IMR-90 (cell line): Measurements from ENCODE around the gene SMIM26. TPM values are rescaled to one million over a fixed set of nuclear protein-coding genes. Genes with fewer than 3 reads are reported as not detected.
A peak's percentile ranks its signal among the peaks of the same experiment; 100 is the strongest.

Experiments used
- ATAC-seq: fragments of 200-7000 bp; cut with Tn5 transposase; 2 replicates; pipeline ENCODE4 v1.9.1; 2020; ENCODE audit warnings: low read depth, mild to moderate bottlenecking, moderate library complexity
- BruUV-seq: library from RNA; stranded (reverse); fragments of 400-500 nt; replicated peaks from 2 replicates; lab custom pipeline; 2021; lab: Mats Ljungman, UMichigan
- CTCF ChIA-PET: fragments of 300-600 bp; formaldehyde crosslinking; extraction: SDS; loops from one replicate; lab custom pipeline; 2021; ENCODE audit warnings: antibody characterized with exemption; lab: Yijun Ruan, JAX
- POLR2A ChIA-PET: fragments of 300-600 bp; sonication (Branson Sonifier 250); formaldehyde crosslinking; loops from one replicate; lab custom pipeline; 2022; ENCODE audit warnings: antibody characterized with exemption; ENCODE audit not compliant: unreplicated experiment; lab: Charles Lee
- DNase-seq: peaks from one replicate; pipeline ENCODE4 v3.0.0; 2013
- H2AFZ ChIP-seq: replicated peaks from 2 replicates; pipeline ENCODE3; 2013; ENCODE audit warnings: low read length, mild to moderate bottlenecking; ENCODE audit not compliant: poor library complexity
- H2AK5ac ChIP-seq: 2 replicates; pipeline ENCODE4 v1.6.1; 2013; ENCODE audit warnings: low read depth, low read length, inconsistent platforms
- H2AK9ac ChIP-seq: replicated peaks from 2 replicates; pipeline ENCODE3; 2013; ENCODE audit warnings: mild to moderate bottlenecking, low read depth, low read length, moderate library complexity; ENCODE audit not compliant: poor library complexity
- H2BK120ac ChIP-seq: 2 replicates; pipeline ENCODE4 v1.6.1; 2013; ENCODE audit warnings: low read depth, low read length, inconsistent platforms
- H2BK15ac ChIP-seq: 3 replicates; pipeline ENCODE4 v1.6.1; 2013; ENCODE audit warnings: low read depth, low read length, inconsistent platforms
- H2BK20ac ChIP-seq: 2 replicates; pipeline ENCODE4 v1.6.1; 2013; ENCODE audit warnings: low read depth, mild to moderate bottlenecking, inconsistent platforms, low read length, moderate library complexity
- H2BK5ac ChIP-seq: 2 replicates; pipeline ENCODE4 v1.6.1; 2013; ENCODE audit warnings: mild to moderate bottlenecking, low read depth, low read length, inconsistent platforms; ENCODE audit not compliant: poor library complexity, severe bottlenecking
- H3K14ac ChIP-seq: replicated peaks from 2 replicates; pipeline ENCODE4 v1.6.1; 2013; ENCODE audit warnings: low read depth, low read length, inconsistent platforms
- H3K18ac ChIP-seq: 2 replicates; pipeline ENCODE4 v1.6.1; 2013; ENCODE audit warnings: low read depth, low read length, control low read depth
- H3K23ac ChIP-seq: 2 replicates; pipeline ENCODE4 v1.6.1; 2013; ENCODE audit warnings: low read depth, low read length, inconsistent platforms
- H3K27ac ChIP-seq: 2 replicates; pipeline ENCODE4 v1.5.1; 2013; ENCODE audit warnings: mild to moderate bottlenecking, control low read depth, low read length; ENCODE audit not compliant: insufficient read depth
- H3K27me3 ChIP-seq: 2 replicates; pipeline ENCODE4 v1.6.1; 2013; ENCODE audit warnings: low read length; ENCODE audit not compliant: control insufficient read depth, insufficient read depth
- H3K36me3 ChIP-seq: 2 replicates; pipeline ENCODE4 v1.6.1; 2013; ENCODE audit warnings: low read length, mixed read lengths; ENCODE audit not compliant: control insufficient read depth, insufficient read depth
- H3K4ac ChIP-seq: 2 replicates; pipeline ENCODE4 v1.6.1; 2013; ENCODE audit warnings: low read depth, low read length, inconsistent platforms
- H3K4me1 ChIP-seq: 2 replicates; pipeline ENCODE4 v1.6.1; 2013; ENCODE audit warnings: low read length, mixed read lengths; ENCODE audit not compliant: control insufficient read depth, insufficient read depth
- H3K4me2 ChIP-seq: 2 replicates; pipeline ENCODE4 v1.6.1; 2013; ENCODE audit warnings: low read depth, mild to moderate bottlenecking, control low read depth, low read length, moderate library complexity
- H3K4me3 ChIP-seq: 2 replicates; pipeline ENCODE4 v1.5.1; 2013; ENCODE audit warnings: low read depth, mild to moderate bottlenecking, control low read depth, low read length, moderate library complexity; ENCODE audit not compliant: insufficient read depth
- H3K56ac ChIP-seq: 2 replicates; pipeline ENCODE4 v1.6.1; 2013; ENCODE audit warnings: low read length, inconsistent platforms; ENCODE audit not compliant: insufficient read depth; ENCODE audit errors: extremely low read depth
- H3K79me1 ChIP-seq, 2 experiments: 2 replicates each; pipeline ENCODE4 v1.6.1; 2013; ENCODE audit warnings: low read length in 2 of 2, inconsistent platforms in 1 of 2, low read depth in 1 of 2
- H3K9ac ChIP-seq: 2 replicates; pipeline ENCODE4 v1.6.1; 2013; ENCODE audit warnings: low read depth, low read length, control low read depth
- H3K9me1 ChIP-seq: 2 replicates; pipeline ENCODE4 v1.6.1; 2013; ENCODE audit warnings: low read length, inconsistent platforms; ENCODE audit not compliant: insufficient read depth
- H3K9me3 ChIP-seq: 2 replicates; pipeline ENCODE4 v1.6.1; 2013; ENCODE audit warnings: low read length; ENCODE audit not compliant: control insufficient read depth, insufficient read depth
- H4K20me1 ChIP-seq: 2 replicates; pipeline ENCODE4 v1.6.1; 2013; ENCODE audit warnings: low read length, inconsistent platforms; ENCODE audit not compliant: insufficient read depth
- H4K5ac ChIP-seq: 2 replicates; pipeline ENCODE4 v1.6.1; 2013; ENCODE audit warnings: mild to moderate bottlenecking, low read depth, low read length, control low read depth
- H4K8ac ChIP-seq, 2 experiments: 2 replicates each; pipeline ENCODE4 v1.6.1; 2013; ENCODE audit warnings: low read depth in 2 of 2, low read length in 2 of 2, control low read depth in 1 of 2, inconsistent platforms in 1 of 2
- H4K91ac ChIP-seq: 2 replicates; pipeline ENCODE4 v1.6.1; 2013; ENCODE audit warnings: low read depth, low read length, inconsistent platforms; ENCODE audit not compliant: insufficient read depth
- CEBPB ChIP-seq: IDR thresholded peaks from 2 replicates; pipeline ENCODE4 v1.6.1; 2012; ENCODE audit warnings: low read depth, low read length, improper control_type of control experiment
- CHD1 ChIP-seq: IDR thresholded peaks from 2 replicates; pipeline ENCODE4 v1.6.1; 2012; ENCODE audit warnings: low read depth, low read length, improper control_type of control experiment
- CTCF ChIP-seq: conservative IDR thresholded peaks from 2 replicates; pipeline ENCODE4 v1.5.1; 2012; ENCODE audit warnings: mild to moderate bottlenecking, low read depth, low read length, improper control_type of control experiment
- MAFK ChIP-seq: IDR thresholded peaks from 2 replicates; pipeline ENCODE4 v1.6.1; 2012; ENCODE audit warnings: low read depth, low read length, improper control_type of control experiment
- MXI1 ChIP-seq: IDR thresholded peaks from 2 replicates; pipeline ENCODE4 v1.6.1; 2012; ENCODE audit warnings: low read depth, mild to moderate bottlenecking, low read length, moderate library complexity, borderline replicate concordance
- RAD21 ChIP-seq: IDR thresholded peaks from 2 replicates; pipeline ENCODE4 v1.6.1; 2012; ENCODE audit warnings: low read length, improper control_type of control experiment
- SMC3 ChIP-seq: fragments of 150-350 bp; IDR thresholded peaks from 2 replicates; pipeline ENCODE4 v1.6.1; 2016; ENCODE audit warnings: low read depth, mild to moderate bottlenecking, antibody characterized with exemption, low read length, moderate library complexity
- WGBS, 2 experiments: methylation state at CpG; one replicate each; pipeline versions ENCODE4 v1.1.5 to v1.1.7; 2013; ENCODE audit warnings: missing lambda C conversion rate in 2 of 2; ENCODE audit not compliant: insufficient read length in 1 of 2; ENCODE audit errors: extremely low coverage in 2 of 2; 5-methylcytosine and 5-hydroxymethylcytosine counted together
- dilution Hi-C: fragments of 300-500 bp; cut with HindIII; formaldehyde crosslinking; loops from one replicate; pipeline ENCODE4 v1.14.3; 2018; ENCODE audit warnings: low sequenced_read_pairs; ENCODE audit not compliant: unreplicated experiment
- in situ Hi-C: fragments of 300-500 bp; cut with MboI; formaldehyde crosslinking; loops from 3 replicates; pipeline ENCODE4 v1.14.3; 2019; ENCODE audit warnings: low sequenced_read_pairs, inconsistent platforms, mixed read lengths
- intact Hi-C: fragments of 100-400 bp; cut with micrococcal nuclease; formaldehyde crosslinking; loops from 2 replicates; pipeline ENCODE4 v1.10.0; 2022
- polyA plus RNA-seq, 3 experiments: library from polyadenylated mRNA; depleted of rRNA; stranded (reverse); fragments of >200 nt; gene quantifications; 2 replicates each; pipeline ENCODE4 v1.2.3, GENCODE V29; 2012; ENCODE audit warnings: low replicate concordance in 1 of 3
- total RNA-seq: library from RNA; depleted of rRNA; stranded (reverse); fragments of >200 nt; gene quantifications from 2 replicates; pipeline ENCODE4 v1.2.3, GENCODE V29; 2012

SMIM26 gene
- total and polyA plus RNA-seq, 2 of the 4 experiments (the other 2 are of a cell fraction) = 42.8 to 45.7 TPM

- intact Hi-C loops (loop anchor here (10.0 kb wide), 1 partner anchor 63 kb away; no protein-coding TSS in a partner anchor), dilution Hi-C loops (no loop called here), in situ Hi-C loops (loop anchor here (25.0 kb wide), 2 partner anchors 100 to 1500 kb away; no protein-coding TSS in a partner anchor)
- no CpG with 5 or more reads among the region's 2 CpGs for WGBS, 2 experiments
- CTCF ChIA-PET = no interaction called here
- no peak overlapping the region for H4K8ac ChIP-seq
- no peak overlapping the region for H3K4ac ChIP-seq
- no peak overlapping the region for H4K5ac ChIP-seq
- H3K27ac ChIP-seq = no peak overlapping the region
- ATAC-seq (peak; percentile 40; the same call in 1 of the 2 replicates), DNase-seq (peak; percentile 51)
- no peak overlapping the region for H3K56ac ChIP-seq
- no peaks in the 10 kb centered on the region for H3K9me3 ChIP-seq
- H3K14ac ChIP-seq = no peak overlapping the region
- POLR2A ChIA-PET = no interaction called here
- no peak overlapping the region for H2AFZ ChIP-seq
- H3K4me3 ChIP-seq = no peak overlapping the region
- H4K20me1 ChIP-seq = no peaks in the 10 kb centered on the region
- no peak overlapping the region for H3K9ac ChIP-seq
- no peak overlapping the region for H2BK120ac ChIP-seq
- BruUV-seq = no TSS peak
- H3K4me1 ChIP-seq = no peaks in the 10 kb centered on the region
- H3K9me1 ChIP-seq = 0 out of 2 replicates have a peak, but pooled peaks cover 5% of the 10 kb centered on the region
- TF ChIP-seq CEBPB (no peak; the same call in 1 of the 2 replicates), CHD1 (no peak), SMC3 (no peak), MXI1 (no peak), RAD21 (no peak), CTCF (no peak), MAFK (no peak)
- no peak overlapping the region for H4K91ac ChIP-seq
- H3K79me1 ChIP-seq = no peaks in the 10 kb centered on the region
- H3K27me3 ChIP-seq = no peaks in the 10 kb centered on the region
- no peak overlapping the region for H2BK20ac ChIP-seq
- no peak overlapping the region for H3K4me2 ChIP-seq
- H2BK15ac ChIP-seq = no peak overlapping the region
- no peak overlapping the region for H2BK5ac ChIP-seq
- no peak overlapping the region for H2AK9ac ChIP-seq
- no peak overlapping the region for H2AK5ac ChIP-seq
- H3K36me3 ChIP-seq = peaks cover 28% of the 10 kb centered on the region
- no peak overlapping the region for H3K23ac ChIP-seq
- no peak overlapping the region for H3K18ac ChIP-seq
Observed at GRCh38 chr20:18537651-18538050, 29.6 kb upstream of the SMIM26 start.
